Epithelial cell of proximal tubule (primary cell): ENCODE measurements around the gene PCDH15. TPM values are rescaled to one million over a fixed set of nuclear protein-coding genes. Genes with fewer than 3 reads are reported as not detected.

ENCODE experiments used
- DNase-seq: peaks from one replicate; pipeline ENCODE4 v3.0.0-alpha.2; 2011; ENCODE audit warnings: low read depth
- H3K4me3 ChIP-seq: 2 replicates; pipeline ENCODE4 v1.5.1; 2011; ENCODE audit warnings: low read depth, mild to moderate bottlenecking, low read length
- CTCF ChIP-seq: conservative IDR thresholded peaks from 2 replicates; pipeline ENCODE4 v1.5.1; 2012; ENCODE audit warnings: low read depth, mild to moderate bottlenecking, low read length
- total RNA-seq: library from RNA; depleted of rRNA; stranded (reverse); fragments of >200 nt; gene quantifications from 2 replicates; pipeline ENCODE4 v1.2.3, GENCODE V29; 2015

PCDH15 gene
- total RNA-seq, 1 donor from 2014 or later = not detected

- H3K4me3 ChIP-seq = no peak overlapping the region
- DNase-seq = no peak
- no peak for TF ChIP-seq CTCF
Measured at GRCh38 chr10:54009672-54010071, 791.4 kb downstream of the PCDH15 start.

- no peak overlapping the region for H3K4me3 ChIP-seq
- no peak for TF ChIP-seq CTCF
- no peak for DNase-seq
Measured at GRCh38 chr10:54002077-54002476, 799.0 kb downstream of the PCDH15 start.

GRCh38 chr10:53997953-53998352, 803.1 kb downstream of the PCDH15 start:
- TF ChIP-seq CTCF = peak; percentile 46
- DNase-seq = no peak
- no peak overlapping the region for H3K4me3 ChIP-seq

GRCh38 chr10:53990799-53991238, 810.2 kb downstream of the PCDH15 start:
- no peak overlapping the region for H3K4me3 ChIP-seq
- TF ChIP-seq CTCF = no peak
- no peak for DNase-seq

- no peak for TF ChIP-seq CTCF
Measured at GRCh38 chr10:53983431-53983830, 817.6 kb downstream of the PCDH15 start.

GRCh38 chr10:53980210-53980609, 820.8 kb downstream of the PCDH15 start:
- TF ChIP-seq CTCF = no peak
- DNase-seq = no peak
- no peak overlapping the region for H3K4me3 ChIP-seq

More at GRCh38 chr10:53983431-53983830, 817.6 kb downstream of the PCDH15 start:
- no peak overlapping the region for H3K4me3 ChIP-seq
- no peak for DNase-seq

GRCh38 chr10:53978301-53978700, 822.7 kb downstream of the PCDH15 start:
- TF ChIP-seq CTCF = no peak
- no peak for DNase-seq

More at GRCh38 chr10:53978301-53978700, 822.7 kb downstream of the PCDH15 start:
- no peak overlapping the region for H3K4me3 ChIP-seq
